ENCODE results near the gene RHNO1.

The RHNO1 gene, protein sequence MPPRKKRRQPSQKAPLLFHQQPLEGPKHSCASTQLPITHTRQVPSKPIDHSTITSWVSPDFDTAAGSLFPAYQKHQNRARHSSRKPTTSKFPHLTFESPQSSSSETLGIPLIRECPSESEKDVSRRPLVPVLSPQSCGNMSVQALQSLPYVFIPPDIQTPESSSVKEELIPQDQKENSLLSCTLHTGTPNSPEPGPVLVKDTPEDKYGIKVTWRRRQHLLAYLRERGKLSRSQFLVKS

DNA sequence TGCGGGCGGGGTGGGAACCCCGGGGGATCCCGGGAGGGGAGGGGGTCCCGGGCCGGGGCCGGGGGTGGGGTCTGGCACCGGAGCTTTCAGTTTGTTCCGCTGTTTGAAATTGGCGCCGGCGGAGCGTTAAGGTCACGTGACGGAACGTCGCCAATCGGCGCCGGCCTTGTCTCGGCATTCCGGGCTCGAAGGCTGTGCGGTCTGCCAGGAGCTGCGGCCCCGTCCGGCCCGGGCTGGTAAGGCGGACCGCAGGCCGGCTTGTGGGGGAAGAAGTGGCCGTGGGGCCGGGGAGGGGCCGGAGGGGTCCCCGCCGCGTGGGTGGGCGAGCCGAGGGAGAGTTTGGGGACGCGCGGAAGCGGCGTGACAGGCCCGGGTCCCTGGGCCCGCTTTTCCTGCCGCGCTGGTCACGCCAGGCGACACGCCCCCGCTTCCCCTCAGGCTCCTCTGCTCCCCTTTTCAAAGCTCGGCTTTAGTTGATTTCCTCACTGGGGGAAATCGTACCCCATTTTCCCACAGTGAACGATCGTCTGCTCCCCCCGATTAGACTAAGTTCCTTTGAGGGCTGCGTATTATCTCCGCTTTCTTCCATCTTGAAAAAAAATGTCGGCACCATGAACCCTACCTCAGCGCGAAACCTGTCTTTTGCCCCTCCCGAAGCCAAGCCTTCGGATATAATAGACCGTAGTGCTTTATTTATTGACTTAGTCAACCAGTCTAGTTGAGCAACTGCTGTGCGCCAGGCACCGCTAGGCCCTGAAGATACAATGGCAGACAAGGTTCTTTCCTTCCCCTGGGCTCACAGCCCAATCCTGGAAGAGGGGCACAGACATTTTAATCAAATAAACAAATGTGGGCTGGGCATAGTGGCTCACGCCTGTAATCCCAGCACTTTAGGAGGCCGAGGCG, at the start of gene RHNO1, which contains the start of gene FOXM1:
RHNO1 (plus strand) TSS at position 177 of the 906 bp plus-strand sequence. CDS start 8,144 bp downstream, outside the sequence.
FOXM1 (minus strand) TSS at position 128 of the 906 bp plus-strand sequence. CDS start 2,696 bp downstream, outside the sequence.
- DNase-seq: peak; percentile 88 to 96 (median 93)

DNA sequence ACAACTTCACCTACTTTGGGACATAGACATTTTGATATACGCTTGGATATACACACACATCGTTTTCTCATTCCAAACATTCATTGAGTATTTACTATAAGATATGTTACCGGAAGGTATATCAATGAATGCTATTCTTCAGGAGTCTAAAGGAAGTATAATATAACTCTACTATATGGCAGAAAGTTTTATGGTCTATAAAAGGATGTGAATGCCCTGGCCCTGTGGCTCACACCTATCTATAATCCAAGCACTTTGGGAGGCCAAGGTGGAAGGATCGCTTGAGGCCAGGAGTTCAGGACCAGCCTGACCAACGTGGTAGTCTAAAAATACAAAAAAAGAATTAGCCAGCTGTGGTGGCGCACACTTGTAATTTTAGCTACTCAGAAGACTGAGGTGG, 47.7 kb upstream of the RHNO1 start:
- DNase-seq: no peak

GRCh38 chr12:2832550-2833127, 44.4 kb upstream of the RHNO1 start:
- peak in 1 of 3 experiments; percentile 7 for DNase-seq

GRCh38 chr12:2833327-2833726, 43.7 kb upstream of the RHNO1 start:
- DNase-seq: no peak

- no peak for DNase-seq
Observed at GRCh38 chr12:2833810-2834209, 43.2 kb upstream of the RHNO1 start.

GRCh38 chr12:2834581-2835491, 42.2 kb upstream of the RHNO1 start, which contains the start of gene NRIP2:
TSS of gene NRIP2 (minus strand) at chr12:2835035. CDS start at chr12:2834983, 52 bp downstream.
- peak in 2 of 3 experiments; percentile 32 to 66 for DNase-seq

DNA sequence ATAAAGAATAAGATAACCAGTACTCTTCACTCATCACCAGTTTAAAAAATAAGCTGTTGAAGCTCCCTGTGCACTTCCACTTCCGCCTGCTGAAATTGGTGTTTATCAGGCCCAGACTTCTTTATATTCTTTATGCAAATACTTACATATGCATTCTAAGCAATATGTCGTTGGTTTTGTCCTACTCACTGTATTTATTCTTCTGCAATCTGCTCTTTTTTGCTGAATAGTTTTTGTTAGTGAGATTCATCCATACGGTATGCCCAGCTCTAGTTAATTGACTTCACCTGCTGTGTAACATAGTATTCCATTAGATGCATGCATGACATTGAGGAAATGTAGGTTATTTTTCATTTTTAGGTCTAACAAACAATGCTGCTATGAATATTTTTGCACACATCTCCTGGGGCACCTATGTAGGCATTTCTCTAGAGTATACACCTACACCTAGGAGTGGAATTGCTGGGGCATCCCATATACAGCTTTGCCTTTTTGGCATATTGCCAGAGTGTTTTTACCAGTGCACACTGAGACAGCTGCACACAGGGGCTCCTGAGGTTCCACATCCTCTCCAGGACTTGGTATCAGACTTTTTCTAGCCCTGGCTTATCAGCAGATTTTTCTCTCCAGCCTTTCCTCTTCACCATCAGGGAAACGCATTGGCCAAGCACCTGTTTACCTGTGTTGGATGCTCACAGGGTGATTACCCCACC, 41.2 kb upstream of the RHNO1 start:
- DNase-seq: peak in 1 of 3 experiments; percentile 37

DNA sequence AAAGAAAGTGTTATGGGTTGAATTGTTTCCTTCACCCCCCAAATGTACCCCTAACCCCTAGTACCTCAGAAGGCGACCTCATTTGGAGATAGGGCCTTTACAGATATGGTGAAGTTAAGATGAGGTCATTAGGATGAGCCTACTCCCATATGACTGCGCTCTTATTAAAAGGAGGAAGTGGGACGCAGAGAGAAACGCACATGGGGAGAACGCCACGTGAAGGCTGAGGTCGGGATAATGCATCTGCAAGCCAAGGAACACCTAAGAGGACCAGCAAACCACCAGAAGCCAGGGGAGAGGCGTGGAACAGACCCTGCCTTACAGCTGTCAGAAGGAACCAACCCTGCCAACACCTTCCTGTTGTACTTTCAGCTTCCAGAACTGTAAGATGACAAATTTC, 40.4 kb upstream of the RHNO1 start:
- no peak for DNase-seq

DNA sequence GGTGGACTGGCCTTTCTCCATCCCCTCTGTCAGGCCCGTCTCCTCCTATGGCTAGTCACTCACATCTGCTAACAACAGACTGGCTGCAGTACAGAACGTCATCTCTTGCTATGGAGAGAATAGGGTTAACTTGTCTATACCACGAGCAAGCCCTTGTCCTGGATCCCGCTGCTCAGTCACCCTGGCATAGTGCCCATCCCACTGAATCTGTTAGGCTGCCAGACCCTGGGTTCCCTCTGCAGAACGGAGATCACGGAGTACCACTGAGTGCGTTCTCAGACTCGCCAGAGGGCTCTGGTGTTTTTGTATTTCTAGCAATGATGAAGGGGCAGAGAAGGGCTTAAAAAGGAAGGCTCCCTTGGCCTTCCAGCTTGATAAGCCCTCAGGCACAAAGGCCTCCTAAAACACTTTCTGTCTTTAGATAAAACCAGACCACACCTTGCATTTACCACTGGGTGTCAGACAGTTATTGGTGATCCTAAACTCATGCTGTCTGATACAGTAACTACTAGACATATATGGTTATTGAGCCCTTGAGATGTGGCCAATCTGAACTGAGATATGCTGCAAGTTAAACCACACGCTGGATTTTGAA, 35.9 kb upstream of the RHNO1 start:
- no peak for DNase-seq

DNA sequence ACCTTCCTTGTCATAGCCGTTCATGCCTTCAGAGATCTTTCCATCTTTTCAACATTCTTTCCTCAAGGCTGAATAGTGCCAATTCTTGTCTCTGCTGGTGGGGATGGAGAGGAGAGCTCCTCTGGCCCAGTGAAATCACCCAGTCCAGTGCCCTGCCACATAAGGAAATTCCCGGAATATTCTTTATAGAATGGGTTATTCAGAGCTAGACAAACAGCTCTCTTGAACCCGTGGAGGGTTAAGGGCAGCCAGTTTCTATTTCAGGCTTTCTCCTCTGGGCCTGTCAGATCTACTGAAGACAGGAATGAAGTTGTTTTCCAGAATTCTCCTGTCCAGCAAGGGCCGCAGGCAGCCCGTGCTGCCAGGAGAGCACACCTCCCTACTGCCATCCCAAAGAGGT, 34.1 kb upstream of the RHNO1 start:
- DNase-seq: no peak

DNA sequence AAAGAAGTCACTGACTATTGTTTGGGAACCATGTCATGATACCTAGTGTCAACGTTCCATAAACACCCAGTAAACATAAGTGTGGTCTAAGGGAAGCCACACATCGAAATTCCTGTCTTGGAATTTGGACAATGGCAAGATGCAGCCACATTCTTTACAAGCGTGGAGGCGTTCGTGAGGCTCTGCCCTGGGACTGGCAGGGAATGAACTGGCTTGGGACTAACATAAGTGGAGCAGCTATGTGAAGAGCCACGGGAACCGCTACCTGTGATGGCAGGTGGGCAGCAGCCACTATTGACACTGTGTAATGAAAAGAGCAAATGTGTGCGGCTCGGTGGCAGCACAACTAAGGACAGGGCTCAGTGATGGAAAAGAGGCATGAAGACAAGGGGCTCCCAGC, 32.2 kb upstream of the RHNO1 start:
- no peak for DNase-seq

- no peak for DNase-seq
Observed at GRCh38 chr12:2845280-2845679, 31.7 kb upstream of the RHNO1 start.

- no peak for DNase-seq
Observed at GRCh38 chr12:2851931-2852330, 25.1 kb upstream of the RHNO1 start.

DNA sequence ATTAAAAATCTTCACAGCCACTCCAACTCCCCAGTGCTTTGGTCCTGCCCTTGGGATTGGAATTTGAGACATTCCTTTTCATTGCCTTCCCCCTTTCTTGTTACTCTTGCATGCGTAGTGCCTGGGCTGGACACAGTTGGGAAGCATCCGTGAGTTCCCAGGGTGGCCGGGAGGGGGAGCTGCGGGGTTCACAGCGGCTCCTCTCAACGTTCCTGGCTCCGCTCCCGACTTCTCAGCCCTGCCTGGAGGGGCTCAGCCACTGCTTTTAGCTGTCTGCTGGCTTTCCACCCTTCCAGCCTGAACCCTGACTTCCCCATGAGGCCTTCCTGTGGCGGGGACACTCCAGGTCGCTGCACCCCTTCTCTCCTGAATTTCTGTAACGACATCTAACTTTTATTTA, 23.4 kb upstream of the RHNO1 start:
- peak; percentile 18 to 54 (median 32) for DNase-seq

DNA sequence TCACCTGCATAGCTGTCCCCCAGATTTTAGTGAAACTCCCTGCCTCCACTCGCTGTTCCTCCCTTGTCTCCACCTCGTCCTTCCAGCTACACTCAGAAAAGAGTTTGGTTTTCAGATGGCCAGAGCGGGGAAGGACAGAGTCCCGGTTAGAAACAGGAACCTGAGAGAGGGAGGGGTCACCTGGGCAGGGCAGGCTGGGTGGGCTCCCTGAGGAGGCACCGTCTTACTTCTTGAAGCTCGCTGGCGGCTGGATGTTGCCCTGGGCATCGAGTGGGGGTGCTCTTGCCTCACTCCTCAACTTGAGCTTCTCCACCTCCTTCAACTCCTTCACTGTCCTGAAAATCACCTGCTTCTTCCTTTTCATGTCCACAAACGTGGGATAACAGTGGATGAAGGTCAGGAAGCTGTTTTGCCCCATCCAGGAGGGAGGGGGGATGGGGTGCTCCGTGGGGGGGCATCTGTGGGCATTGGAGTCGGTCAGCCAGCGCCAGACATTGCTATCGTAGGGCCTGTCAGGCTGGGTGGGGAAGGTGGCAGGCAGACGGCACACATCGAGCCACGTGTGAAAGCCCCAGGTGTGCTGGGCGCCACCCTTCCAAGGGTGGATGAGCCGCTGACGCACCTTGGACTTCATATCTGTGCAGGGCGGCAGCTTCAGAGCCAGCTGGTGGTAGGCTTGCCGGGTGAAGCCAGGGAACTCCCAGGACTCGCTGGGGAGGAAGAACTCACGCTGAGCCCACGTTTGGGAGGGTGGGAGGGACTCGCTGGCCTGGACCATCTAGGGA, 22.2 kb upstream of the RHNO1 start:
- no peak for DNase-seq

DNA sequence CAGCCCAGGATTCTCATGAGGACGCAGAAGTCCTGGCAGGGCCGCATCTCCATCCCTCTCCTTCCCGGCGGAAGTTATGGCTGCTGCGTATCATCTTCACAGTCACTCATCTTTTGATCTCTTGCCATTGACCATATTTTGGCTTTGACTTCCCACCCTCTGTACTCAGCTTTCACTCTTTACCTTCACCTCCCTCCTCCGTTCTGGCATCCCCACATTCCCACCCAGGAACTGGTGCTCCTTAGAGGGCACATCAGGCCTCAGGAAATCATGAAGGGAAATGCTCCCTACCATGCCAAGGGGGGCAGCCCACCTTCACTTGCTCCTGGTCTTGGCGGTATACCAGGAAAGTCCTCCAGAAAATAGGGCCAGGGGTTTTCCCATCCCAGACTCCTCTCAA, 21.5 kb upstream of the RHNO1 start:
- no peak for DNase-seq

GRCh38 chr12:2856051-2856450, 21.0 kb upstream of the RHNO1 start:
- peak in 1 of 3 experiments; percentile 31 for DNase-seq

GRCh38 chr12:2857021-2857431, 20.0 kb upstream of the RHNO1 start, which contains the start of gene TEX52:
TSS of gene TEX52 (minus strand) at chr12:2857039. CDS start at chr12:2857026, 13 bp downstream.
- peak; percentile 25 to 92 (median 74) for DNase-seq

DNA sequence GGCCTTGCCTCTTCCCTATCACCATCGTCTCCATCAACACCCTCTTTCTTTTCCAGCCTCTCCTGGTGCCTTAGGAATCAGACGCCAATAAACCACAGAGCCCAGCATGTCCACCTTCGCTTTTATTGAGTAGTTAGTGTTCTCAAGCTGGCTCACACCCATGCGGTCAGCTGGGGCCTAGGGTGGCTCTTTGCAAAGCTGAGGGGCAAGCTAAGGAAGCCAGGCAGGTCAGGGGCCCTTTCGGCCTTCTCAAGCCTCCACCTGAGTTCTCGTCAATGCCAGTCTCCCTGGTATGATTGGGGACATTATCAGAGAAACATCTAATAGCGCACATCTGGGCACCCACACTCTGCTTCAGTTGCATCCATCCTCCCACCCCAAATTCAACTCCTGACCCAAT, 19.4 kb upstream of the RHNO1 start:
- DNase-seq: no peak

- DNase-seq: no peak
Observed at GRCh38 chr12:2858334-2858733, 18.7 kb upstream of the RHNO1 start.

All from NCI-H1417 (cell line).